ENCODE measurements around the gene MAGI2. TPM values are rescaled to one million over a fixed set of nuclear protein-coding genes. Genes with fewer than 3 reads are reported as not detected.

MAGI2 gene
- total and polyA plus RNA-seq, 2 of the 13 experiments (the other 11 are each of a cell fraction or from before 2014, with no cell fraction given): 1.5 to 3.8 TPM

DNA sequence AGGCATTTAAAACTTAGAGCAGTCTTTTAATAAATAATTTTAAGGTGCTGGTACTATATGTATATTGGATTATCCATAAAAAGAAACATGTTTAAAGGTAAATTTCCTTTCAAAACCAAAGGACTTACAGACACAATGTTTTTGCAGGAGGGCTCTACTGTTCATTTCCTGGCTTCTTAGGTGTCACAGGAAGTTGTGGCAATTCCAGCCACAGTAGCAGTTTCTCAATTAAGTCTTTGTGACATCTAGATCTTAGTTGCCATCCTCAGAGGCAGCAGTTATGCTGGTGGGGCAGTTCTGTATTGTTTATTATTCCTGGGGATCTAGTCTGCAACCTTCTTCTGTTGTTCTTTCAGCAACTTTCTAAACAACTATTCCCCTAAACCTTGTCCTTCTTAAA is 460.1 kb downstream of the MAGI2 start:
- H3K4me2 ChIP-seq (ENCODE audit: low read depth, low read length): no peak overlapping the region
- CTCF ChIA-PET (ENCODE audit: low intra/inter-chr PET ratio, low total read pairs): no interaction called here
- no TSS peak for BruUV-seq (replicated peaks)

More for the DNA sequence above, 460.1 kb downstream of the MAGI2 start:
- TF ChIP-seq TIGD3 (CRISPR knock-in tag; IDR thresholded peaks at IDR 0.05; ENCODE audit: borderline replicate concordance) (no peak), SATB2 (CRISPR knock-in tag; IDR thresholded peaks at IDR 0.05) (no peak), MEF2D (CRISPR knock-in tag; IDR thresholded peaks at IDR 0.05) (no peak), MTA1 (CRISPR knock-in tag; IDR thresholded peaks at IDR 0.05; ENCODE audit: borderline replicate concordance) (no peak), KAT7 (CRISPR knock-in tag; IDR thresholded peaks at IDR 0.05; ENCODE audit: borderline replicate concordance) (no peak), MTF1 (CRISPR knock-in tag; IDR thresholded peaks at IDR 0.05) (no peak), PRDM10 (CRISPR knock-in tag; IDR thresholded peaks at IDR 0.05; ENCODE audit: low read depth) (no peak), ZNF143 (CRISPR knock-in tag; IDR thresholded peaks at IDR 0.05) (no peak), ZNF703 (CRISPR knock-in tag; IDR thresholded peaks at IDR 0.05; ENCODE audit: borderline replicate concordance) (no peak), MBD4 (IDR thresholded peaks at IDR 0.05; ENCODE audit: borderline replicate concordance, low read length) (no peak), DZIP1 (CRISPR knock-in tag; IDR thresholded peaks at IDR 0.05) (no peak)
- FAIRE-seq: no peak
- H3K9ac ChIP-seq (ENCODE audit: insufficient read depth, low read depth, low read length): no peak overlapping the region
- ATAC-seq: no peak
- no peaks in the 10 kb centered on the region for H3K79me2 ChIP-seq (ENCODE audit: insufficient read depth, low read length)
- DNase-seq (ENCODE audit: low spot score): no peak
- POLR2A ChIA-PET: no interaction called here
- in situ Hi-C loops (cut with HindIII; ENCODE audit: extremely low pct_ligation_motif_present, low pct_unique_long_range_greater_than_20kb): no loop called here
- no peaks in the 10 kb centered on the region for H3K27me3 ChIP-seq (ENCODE audit: control insufficient read depth in 1 of 2, insufficient read depth in 2 of 2, low read length in 2 of 2)
- H2AFZ ChIP-seq (ENCODE audit: low read length): no peak overlapping the region
- no peaks in the 10 kb centered on the region for H4K20me1 ChIP-seq (ENCODE audit: insufficient read depth, low read length)
- H3K9me3 ChIP-seq (ENCODE audit: low read length): no peaks in the 10 kb centered on the region
- H3K4me1 ChIP-seq (ENCODE audit: insufficient read depth, low read length): no peaks in the 10 kb centered on the region
- H3K4me3 ChIP-seq (replicated peaks in 1 of 3; ENCODE audit: insufficient read depth in 1 of 3, low read depth in 2 of 3, low read length in 3 of 3): no peak overlapping the region
- H3K27ac ChIP-seq (ENCODE audit: extremely low read length, insufficient read depth, low read length): no peak overlapping the region
- intact Hi-C loops (cut with micrococcal nuclease; ENCODE audit: unreplicated experiment): no loop called here
- no peaks in the 10 kb centered on the region for H3K36me3 ChIP-seq (replicated peaks in 1 of 2; ENCODE audit: control insufficient read depth in 1 of 2, insufficient read depth in 2 of 2, low read length in 2 of 2)
